ENCODE measurements around the gene BIN1. TPM values are rescaled to one million over a fixed set of nuclear protein-coding genes. Genes with fewer than 3 reads are reported as not detected.
A peak's percentile ranks its signal among the peaks of the same experiment; 100 is the strongest.

Gene BIN1
- total RNA-seq, 4 donors from 2014 or later, result 1,150 to 2,167 (median 1,736) TPM

DNA sequence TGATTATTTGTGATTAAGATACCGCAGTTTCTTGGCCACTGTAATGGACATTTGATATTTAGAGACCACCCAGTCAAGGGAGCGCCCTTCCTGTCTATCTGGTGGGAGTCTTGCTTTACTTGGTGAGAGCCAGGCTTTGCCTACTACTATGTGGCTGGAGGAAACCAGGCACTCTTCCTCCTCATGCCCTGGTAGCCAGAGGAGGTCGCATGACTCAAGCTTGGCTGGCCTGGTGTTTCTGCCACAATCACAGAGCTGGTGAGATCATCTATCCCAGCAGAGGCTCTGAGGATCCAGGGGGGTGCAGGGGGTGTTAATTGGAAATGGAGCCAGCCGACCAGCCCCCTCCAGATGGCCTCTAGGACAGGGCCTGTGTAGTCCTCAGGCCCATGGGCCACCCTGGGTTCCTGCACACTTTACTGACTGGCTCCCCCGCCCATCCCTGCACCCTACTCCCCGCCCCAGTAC, 46.8 kb upstream of the BIN1 start:
- peak; percentile 82 to 84 for ATAC-seq

DNA sequence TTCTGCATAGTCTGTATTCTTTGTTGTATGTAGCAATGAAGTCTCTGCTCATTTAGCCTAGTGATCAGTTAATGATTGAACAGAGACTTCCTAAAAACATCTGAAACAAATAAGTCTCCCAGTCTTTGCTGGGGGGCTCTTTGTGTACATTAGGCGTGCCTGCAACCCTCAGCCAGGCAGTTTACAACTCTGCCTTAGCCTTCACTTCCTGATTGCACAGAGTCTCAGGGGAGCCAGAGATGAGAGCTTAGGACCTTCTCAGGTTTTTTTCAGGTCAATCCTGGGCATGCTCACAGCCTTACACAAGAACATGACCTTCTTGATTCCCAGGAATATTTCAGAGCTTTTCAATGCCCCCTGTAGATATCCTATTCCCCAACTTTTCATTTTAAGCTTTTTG, 44.0 kb upstream of the BIN1 start:
- Histone ChIP-seq H3K36me3 (no peaks in the 10 kb centered on the region), H3K4me1 (peaks cover 48 to 60% of the 10 kb centered on the region in 2 donors), H3K4me3 (no peak overlapping the region), H3K27me3 (no peaks in the 10 kb centered on the region), H3K27ac (peak overlapping the region; percentile 89 to 99 (median 96)), H3K9me3 (no peaks in the 10 kb centered on the region)
- intact Hi-C loops (cut with DNase I; ENCODE audit: low total_unique reads) (no loop called here), in situ Hi-C loops (cut with MboI; ENCODE audit: low sequenced_read_pairs in 4 of 4) (loop anchor here in 1 of 4 donors (10.0 kb wide), 1 partner anchor 86 kb away; no protein-coding TSS in a partner anchor)
- ATAC-seq (no peak), DNase-seq (no peak)
- TF ChIP-seq, protein P1, sequence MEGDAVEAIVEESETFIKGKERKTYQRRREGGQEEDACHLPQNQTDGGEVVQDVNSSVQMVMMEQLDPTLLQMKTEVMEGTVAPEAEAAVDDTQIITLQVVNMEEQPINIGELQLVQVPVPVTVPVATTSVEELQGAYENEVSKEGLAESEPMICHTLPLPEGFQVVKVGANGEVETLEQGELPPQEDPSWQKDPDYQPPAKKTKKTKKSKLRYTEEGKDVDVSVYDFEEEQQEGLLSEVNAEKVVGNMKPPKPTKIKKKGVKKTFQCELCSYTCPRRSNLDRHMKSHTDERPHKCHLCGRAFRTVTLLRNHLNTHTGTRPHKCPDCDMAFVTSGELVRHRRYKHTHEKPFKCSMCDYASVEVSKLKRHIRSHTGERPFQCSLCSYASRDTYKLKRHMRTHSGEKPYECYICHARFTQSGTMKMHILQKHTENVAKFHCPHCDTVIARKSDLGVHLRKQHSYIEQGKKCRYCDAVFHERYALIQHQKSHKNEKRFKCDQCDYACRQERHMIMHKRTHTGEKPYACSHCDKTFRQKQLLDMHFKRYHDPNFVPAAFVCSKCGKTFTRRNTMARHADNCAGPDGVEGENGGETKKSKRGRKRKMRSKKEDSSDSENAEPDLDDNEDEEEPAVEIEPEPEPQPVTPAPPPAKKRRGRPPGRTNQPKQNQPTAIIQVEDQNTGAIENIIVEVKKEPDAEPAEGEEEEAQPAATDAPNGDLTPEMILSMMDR (IDR thresholded peaks at IDR 0.05 in 4 of 5, conservative IDR thresholded peaks at IDR 0.05 in 1 of 5), result no peak
- no peak for TF ChIP-seq POLR2A (IDR thresholded peaks at IDR 0.05)

More for the DNA sequence above, 46.8 kb upstream of the BIN1 start:
- intact Hi-C loops (cut with DNase I; ENCODE audit: low total_unique reads), result no loop called here
- in situ Hi-C loops (cut with MboI; ENCODE audit: low sequenced_read_pairs in 4 of 4), result loop anchor here in 1 of 4 donors (10.0 kb wide), 1 partner anchor 89 kb away; no protein-coding TSS in a partner anchor
- peak overlapping the region; percentile 89 to 99 (median 93) for H3K27ac ChIP-seq
- peak; percentile 79 to 90 for DNase-seq
- H3K4me3 ChIP-seq, result no peak overlapping the region
- peaks cover 27 to 52% of the 10 kb centered on the region in 2 donors for H3K4me1 ChIP-seq
- no peaks in the 10 kb centered on the region for H3K9me3 ChIP-seq
- no peaks in the 10 kb centered on the region for H3K36me3 ChIP-seq
- TF ChIP-seq POLR2A (IDR thresholded peaks at IDR 0.05), result peak; percentile 30 to 32
- TF ChIP-seq, protein P1 (IDR thresholded peaks at IDR 0.05 in 4 of 5, conservative IDR thresholded peaks at IDR 0.05 in 1 of 5), result no peak
- H3K27me3 ChIP-seq, result no peaks in the 10 kb centered on the region

DNA sequence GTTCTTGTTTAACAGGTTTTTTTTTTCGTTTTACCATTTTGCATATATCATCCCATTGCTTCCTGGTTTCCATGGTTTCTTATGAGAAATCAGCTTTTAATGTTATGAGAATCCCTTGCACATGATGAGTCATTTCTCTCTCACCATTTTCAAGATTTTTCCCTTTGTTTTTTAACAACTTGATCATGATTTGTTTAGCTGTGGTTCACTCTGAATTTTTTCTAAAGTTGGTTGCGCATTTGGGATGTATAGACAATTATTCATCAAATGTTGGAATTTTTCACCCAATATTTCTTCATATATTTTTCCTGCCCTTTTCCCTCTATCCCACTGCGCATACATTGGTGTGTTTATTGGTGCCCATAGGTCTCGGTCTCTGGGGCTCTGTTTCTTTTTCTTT, 42.4 kb upstream of the BIN1 start:
- Histone ChIP-seq H3K27me3 (no peaks in the 10 kb centered on the region), H3K36me3 (no peaks in the 10 kb centered on the region), H3K4me3 (no peak overlapping the region), H3K27ac (peak overlapping the region; percentile 89 to 99 (median 96)), H3K4me1 (peaks cover 50 to 60% of the 10 kb centered on the region in 2 donors), H3K9me3 (no peaks in the 10 kb centered on the region)
- ATAC-seq (no peak), DNase-seq (no peak)
- intact Hi-C loops (cut with DNase I; ENCODE audit: low total_unique reads) (loop anchor here (5.0 kb wide), 1 partner anchor 263 kb away; no protein-coding TSS in a partner anchor), in situ Hi-C loops (cut with MboI; ENCODE audit: low sequenced_read_pairs in 4 of 4) (no loop called here)
- TF ChIP-seq POLR2A (IDR thresholded peaks at IDR 0.05), result no peak
- TF ChIP-seq, protein P1 (IDR thresholded peaks at IDR 0.05 in 4 of 5, conservative IDR thresholded peaks at IDR 0.05 in 1 of 5), result no peak

DNA sequence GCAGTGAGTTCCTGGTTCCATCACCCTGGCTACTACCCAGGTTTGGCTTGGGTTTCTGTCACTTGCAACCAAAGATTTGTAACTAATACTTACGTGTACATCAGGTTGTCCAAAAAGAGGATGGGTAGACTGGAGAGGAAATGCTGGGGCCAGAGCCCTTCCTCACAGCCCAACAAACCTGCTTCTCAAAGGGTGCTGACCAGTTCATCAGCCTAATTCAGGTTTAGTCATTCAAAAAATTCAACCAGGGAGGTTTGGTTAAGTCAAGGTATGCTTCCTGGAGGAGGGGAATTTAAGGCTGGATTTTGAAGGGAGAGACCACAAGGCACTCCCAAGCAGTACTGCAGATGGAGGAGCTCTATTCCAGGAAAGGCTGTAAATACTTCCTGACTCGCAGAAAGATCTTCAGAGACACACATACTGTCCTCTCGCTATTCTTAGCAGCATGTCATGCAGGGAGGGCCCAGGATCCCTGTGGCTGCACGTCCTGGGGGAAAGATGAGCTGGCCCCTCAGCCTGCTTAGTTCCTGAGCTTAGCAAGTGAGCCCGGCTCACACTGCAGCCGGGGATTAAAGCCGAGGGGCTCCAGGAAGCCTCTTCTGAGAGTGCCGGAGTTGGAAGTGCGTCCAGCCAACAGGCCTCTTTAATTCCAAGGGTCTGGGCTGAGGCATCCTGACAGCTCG, 40.0 kb upstream of the BIN1 start:
- intact Hi-C loops (cut with DNase I; ENCODE audit: low total_unique reads), result loop anchor here (2.0 to 5.0 kb wide), 2 partner anchors 72 to 265 kb away; no protein-coding TSS in a partner anchor
- DNase-seq (peak; percentile 90 to 95), ATAC-seq (peak; percentile 79 to 84)

More for the DNA sequence above, 40.0 kb upstream of the BIN1 start:
- H3K27me3 ChIP-seq, result no peaks in the 10 kb centered on the region
- H3K27ac ChIP-seq, result peak overlapping the region; percentile 89 to 99 (median 96)
- no peaks in the 10 kb centered on the region for H3K9me3 ChIP-seq
- H3K4me1 ChIP-seq, result peaks cover 59 to 67% of the 10 kb centered on the region in 2 donors
- in situ Hi-C loops (cut with MboI; ENCODE audit: low sequenced_read_pairs in 4 of 4), result no loop called here
- TF ChIP-seq, protein P1 (IDR thresholded peaks at IDR 0.05 in 4 of 5, conservative IDR thresholded peaks at IDR 0.05 in 1 of 5), result no peak
- TF ChIP-seq POLR2A (IDR thresholded peaks at IDR 0.05), result peak; percentile 80 to 85
- peak overlapping the region in 2 of 4 donors; percentile 19 to 27 for H3K4me3 ChIP-seq
- no peaks in the 10 kb centered on the region for H3K36me3 ChIP-seq

Measured in gastrocnemius medialis (tissue), 4 donors.